GM19324 (cell line): Measurements from ENCODE around the gene PIP5K1A.
"Not testable (repeated sequence)": the region's sequence is repeated elsewhere in the genome, so short reads cannot be mapped to it uniquely, and the experiment has no call there.

Source experiments
- ATAC-seq: cut with Tn5 transposase; IDR thresholded peaks from one replicate; pipeline ENCODE4 v1.9.1; 2021; ENCODE audit warnings: mild to moderate bottlenecking, moderate library complexity; ENCODE audit not compliant: unreplicated experiment, low FRiP score

The PIP5K1A gene

GRCh38 chr1:151251656-151252470 lies 53.5 kb downstream of the PIP5K1A start:
- ATAC-seq: no peak

GRCh38 chr1:151254217-151255213 lies 56.2 kb downstream of the PIP5K1A start, which contains the start of gene PSMD4:
PSMD4 (plus strand) TSS chr1:151254734; CDS start chr1:151254783, 49 bp downstream.
- ATAC-seq: peak; percentile 93

- no peak for ATAC-seq
Observed at GRCh38 chr1:151255381-151255780, 57.0 kb downstream of the PIP5K1A start.

- no peak for ATAC-seq
Observed at GRCh38 chr1:151259351-151259750, 61.0 kb downstream of the PIP5K1A start.

GRCh38 chr1:151265446-151266236 lies 67.3 kb downstream of the PIP5K1A start:
- no peak for ATAC-seq

GRCh38 chr1:151266315-151266714 lies 68.0 kb downstream of the PIP5K1A start:
- no peak for ATAC-seq

- ATAC-seq: no peak
Observed at GRCh38 chr1:151266821-151267220, 68.5 kb downstream of the PIP5K1A start.

GRCh38 chr1:151267760-151268159 lies 69.4 kb downstream of the PIP5K1A start:
- no peak for ATAC-seq

- no peak for ATAC-seq
Observed at GRCh38 chr1:151273924-151274466, 75.6 kb downstream of the PIP5K1A start.

GRCh38 chr1:151275341-151275740 lies 77.0 kb downstream of the PIP5K1A start:
- ATAC-seq: not testable (repeated sequence)

GRCh38 chr1:151277249-151277648 lies 78.9 kb downstream of the PIP5K1A start:
- no peak for ATAC-seq

- peak; percentile 36 for ATAC-seq
Observed at GRCh38 chr1:151281225-151281968, 83.0 kb downstream of the PIP5K1A start.

GRCh38 chr1:151281969-151282882 lies 83.9 kb downstream of the PIP5K1A start, which contains the start of gene ZNF687:
ZNF687 (plus strand) TSS chr1:151282299; CDS start chr1:151286292, 3,993 bp downstream.
- peak; percentile 88 for ATAC-seq

- no peak for ATAC-seq
Observed at GRCh38 chr1:151282883-151283725, 84.8 kb downstream of the PIP5K1A start.

GRCh38 chr1:151284013-151284577 lies 85.7 kb downstream of the PIP5K1A start:
- no peak for ATAC-seq

GRCh38 chr1:151286619-151287340 lies 88.4 kb downstream of the PIP5K1A start:
- ATAC-seq: no peak
